GM13976 (cell line): Measurements from ENCODE around the gene TSPAN13.

Experiments used
- DNase-seq: peaks from one replicate; pipeline ENCODE4 v3.0.0; 2012; ENCODE audit warnings: low spot score
- CTCF ChIP-seq: IDR thresholded peaks from 2 replicates; pipeline ENCODE4 v1.5.1; 2012; ENCODE audit warnings: borderline replicate concordance, mild to moderate bottlenecking; ENCODE audit not compliant: insufficient read depth; ENCODE audit errors: extremely low read depth, missing control alignments, control extremely low read depth
- in situ Hi-C: fragments of 300-500 bp; cut with MboI; formaldehyde crosslinking; loops from one replicate; pipeline ENCODE4 v1.12.0; 2022; ENCODE audit warnings: low sequenced_read_pairs, mixed read lengths, inconsistent platforms; ENCODE audit not compliant: unreplicated experiment

The TSPAN13 gene

GRCh38 chr7:16812542-16813231, 59.1 kb downstream of the TSPAN13 start:
- TF ChIP-seq CTCF, result no peak
- no peak for DNase-seq
- in situ Hi-C loops, result no loop called here

- in situ Hi-C loops, result no loop called here
- no peak for TF ChIP-seq CTCF
- no peak for DNase-seq
These were observed 59.7 kb downstream of the TSPAN13 start for GRCh38 chr7:16813232-16813616.

- no peak for DNase-seq
These were observed 61.4 kb downstream of the TSPAN13 start for GRCh38 chr7:16815001-16815400.

GRCh38 chr7:16816824-16817223, 63.3 kb downstream of the TSPAN13 start:
- in situ Hi-C loops, result no loop called here
- DNase-seq, result no peak
- no peak for TF ChIP-seq CTCF

More at GRCh38 chr7:16815001-16815400, 61.4 kb downstream of the TSPAN13 start:
- in situ Hi-C loops, result no loop called here
- TF ChIP-seq CTCF, result no peak

- no peak for TF ChIP-seq CTCF
- DNase-seq, result no peak
- in situ Hi-C loops, result no loop called here
These were observed 64.0 kb downstream of the TSPAN13 start for GRCh38 chr7:16817536-16817935.

GRCh38 chr7:16818732-16819131, 65.2 kb downstream of the TSPAN13 start:
- TF ChIP-seq CTCF, result no peak
- in situ Hi-C loops, result no loop called here
- no peak for DNase-seq
